B cell (primary cell): ENCODE measurements around the gene CCR1. TPM values are rescaled to one million over a fixed set of nuclear protein-coding genes. Genes with fewer than 3 reads are reported as not detected.

Experiments
- ATAC-seq: fragments of 200-7000 bp; cut with Tn5 transposase; one replicate; pipeline ENCODE4 v1.10.0; 2021; ENCODE audit warnings: low read depth, mild to moderate bottlenecking, moderate number of reproducible peaks, moderate library complexity
- CTCF ChIA-PET: fragments of 350-600 bp; sonication (Branson Sonifier 250); formaldehyde crosslinking; loops from one replicate; lab custom pipeline; 2021; ENCODE audit warnings: antibody characterized with exemption, inconsistent platforms; lab: Charles Lee
- POLR2A ChIA-PET: fragments of 350-600 bp; sonication (Branson Sonifier 250); formaldehyde crosslinking; loops from one replicate; lab custom pipeline; 2021; ENCODE audit warnings: antibody characterized with exemption; lab: Charles Lee
- DNase-seq: peaks from one replicate; pipeline ENCODE4 v3.0.0; 2013
- H2AFZ ChIP-seq: 2 replicates; pipeline ENCODE4 v1.6.1; 2012; ENCODE audit warnings: mild to moderate bottlenecking, low read depth, low read length; ENCODE audit not compliant: insufficient read depth, poor library complexity, severe bottlenecking
- H3K27ac ChIP-seq, 2 donors: 1 replicate in 1 of 2; 2 replicates in 1 of 2; pipeline ENCODE4 v1.5.1; 2012 to 2013; ENCODE audit warnings: low read length in 2 of 2, mild to moderate bottlenecking in 2 of 2, moderate library complexity in 1 of 2
- H3K27me3 ChIP-seq, 4 experiments: fragments of 200-600 bp in 1 of 4; sonication (generic) in 1 of 4; replicated peaks in 1 of 4; 1 replicate in 2 of 4; 2 replicates in 2 of 4; pipeline versions ENCODE4 v1.6.1 to v1.7.0; 2013 to 2016; ENCODE audit warnings: low read length in 3 of 4, mild to moderate bottlenecking in 2 of 4, mixed read lengths in 1 of 4, moderate library complexity in 1 of 4; ENCODE audit not compliant: insufficient read depth in 4 of 4, control insufficient read depth in 3 of 4; ENCODE audit errors: control extremely low read depth in 1 of 4
- H3K36me3 ChIP-seq, 2 experiments: replicated peaks in 1 of 2; 1 replicate in 1 of 2; 2 replicates in 1 of 2; pipeline versions ENCODE4 v1.6.1 to v1.7.1; 2013; ENCODE audit warnings: low read length in 1 of 2; ENCODE audit not compliant: insufficient read depth in 2 of 2, control insufficient read depth in 1 of 2; ENCODE audit errors: control extremely low read depth in 1 of 2, extremely low read depth in 1 of 2
- H3K4me1 ChIP-seq, 2 donors: fragments of 200-600 bp in 1 of 2; sonication (generic) in 1 of 2; 1 replicate in 1 of 2; 2 replicates in 1 of 2; pipeline versions ENCODE4 v1.5.1 to v1.6.1; 2013 to 2017; ENCODE audit warnings: low read length in 2 of 2; ENCODE audit not compliant: control insufficient read depth in 2 of 2, insufficient read depth in 2 of 2
- H3K4me2 ChIP-seq: replicated peaks from 2 replicates; pipeline ENCODE3; 2012; ENCODE audit warnings: mild to moderate bottlenecking, low read depth, low read length; ENCODE audit not compliant: poor library complexity, severe bottlenecking
- H3K4me3 ChIP-seq, 5 experiments: fragments of 200-600 bp in 1 of 5; sonication (generic) in 1 of 5; 1 replicate in 3 of 5; 2 replicates in 2 of 5; pipeline versions ENCODE4 v1.5.1 to v1.7.0; 2011 to 2016; ENCODE audit warnings: low read length in 4 of 5, mild to moderate bottlenecking in 4 of 5, low read depth in 2 of 5, control low read depth in 1 of 5, moderate library complexity in 1 of 5; ENCODE audit not compliant: insufficient read depth in 1 of 5; ENCODE audit errors: control extremely low read depth in 1 of 5, extremely low read depth in 1 of 5
- H3K79me2 ChIP-seq: fragments of 200-600 bp; sonication (generic); one replicate; pipeline ENCODE4 v1.6.0; 2016; ENCODE audit warnings: low read length; ENCODE audit not compliant: control insufficient read depth, insufficient read depth
- H3K9ac ChIP-seq: fragments of 200-600 bp; sonication (generic); 2 replicates; pipeline ENCODE4 v1.6.1; 2017; ENCODE audit warnings: mild to moderate bottlenecking, low read length, moderate library complexity
- H3K9me3 ChIP-seq, 3 donors: one replicate each; pipeline versions ENCODE4 v1.6.1 to v1.7.1; 2013; ENCODE audit warnings: low read length in 2 of 3; ENCODE audit not compliant: control insufficient read depth in 2 of 3, insufficient read depth in 1 of 3; ENCODE audit errors: control extremely low read depth in 1 of 3
- H4K20me1 ChIP-seq: 2 replicates; pipeline ENCODE4 v1.6.0; 2012; ENCODE audit warnings: mild to moderate bottlenecking, low read length; ENCODE audit not compliant: insufficient read depth, control insufficient read depth, poor library complexity, severe bottlenecking
- H3K27ac Mint-ChIP-seq: one replicate; pipeline ENCODE4 v1.8.0; 2021; ENCODE audit warnings: mixed read lengths
- H3K27me3 Mint-ChIP-seq: one replicate; pipeline ENCODE4 v1.8.0; 2021; ENCODE audit warnings: mixed read lengths
- H3K4me1 Mint-ChIP-seq: one replicate; pipeline ENCODE4 v1.8.0; 2021; ENCODE audit warnings: mixed read lengths
- H3K4me3 Mint-ChIP-seq: one replicate; pipeline ENCODE4 v1.8.0; 2021; ENCODE audit warnings: mixed read lengths
- H3K9me3 Mint-ChIP-seq: one replicate; pipeline ENCODE4 v1.8.0; 2022; ENCODE audit warnings: mixed read lengths; ENCODE audit not compliant: insufficient read depth
- EZH2 ChIP-seq: IDR thresholded peaks from 2 replicates; pipeline ENCODE4 v1.6.1; 2012; ENCODE audit warnings: borderline replicate concordance, low read depth, mild to moderate bottlenecking, moderate library complexity, low read length; ENCODE audit not compliant: insufficient read depth, poor library complexity, severe bottlenecking
- WGBS: methylation state at CpG from one replicate; pipeline ENCODE4 v1.1.5; 2013; ENCODE audit warnings: missing lambda C conversion rate; ENCODE audit not compliant: insufficient coverage; 5-methylcytosine and 5-hydroxymethylcytosine counted together
- intact Hi-C: fragments of 100-400 bp; cut with micrococcal nuclease; formaldehyde crosslinking; loops from one replicate; pipeline ENCODE4 v1.10.0; 2022
- polyA plus RNA-seq: library from polyadenylated mRNA; depleted of rRNA; stranded (reverse); fragments of >200 nt; gene quantifications from 2 replicates; pipeline ENCODE4 v1.2.3, GENCODE V29; 2012
- total RNA-seq, 2 donors: library from RNA; stranded (reverse); fragments of 120-200 nt in 1 of 2; gene quantifications; 1 replicate in 1 of 2; 2 replicates in 1 of 2; pipeline versions ENCODE4 v1.2.3 to v1.2.4, GENCODE V29; 2013 to 2022
- TF ChIP-seq, protein P1 (sequence below): fragments of 200-600 bp; IDR thresholded peaks from one replicate; pipeline ENCODE4 v1.8.0; 2022; ENCODE audit warnings: antibody characterized with exemption, mild to moderate bottlenecking

CCR1 gene
- total and polyA plus RNA-seq, 2 donors (not counting 1 experiment from before 2014, with no cell fraction given): 0.54 to 0.79 TPM

DNA sequence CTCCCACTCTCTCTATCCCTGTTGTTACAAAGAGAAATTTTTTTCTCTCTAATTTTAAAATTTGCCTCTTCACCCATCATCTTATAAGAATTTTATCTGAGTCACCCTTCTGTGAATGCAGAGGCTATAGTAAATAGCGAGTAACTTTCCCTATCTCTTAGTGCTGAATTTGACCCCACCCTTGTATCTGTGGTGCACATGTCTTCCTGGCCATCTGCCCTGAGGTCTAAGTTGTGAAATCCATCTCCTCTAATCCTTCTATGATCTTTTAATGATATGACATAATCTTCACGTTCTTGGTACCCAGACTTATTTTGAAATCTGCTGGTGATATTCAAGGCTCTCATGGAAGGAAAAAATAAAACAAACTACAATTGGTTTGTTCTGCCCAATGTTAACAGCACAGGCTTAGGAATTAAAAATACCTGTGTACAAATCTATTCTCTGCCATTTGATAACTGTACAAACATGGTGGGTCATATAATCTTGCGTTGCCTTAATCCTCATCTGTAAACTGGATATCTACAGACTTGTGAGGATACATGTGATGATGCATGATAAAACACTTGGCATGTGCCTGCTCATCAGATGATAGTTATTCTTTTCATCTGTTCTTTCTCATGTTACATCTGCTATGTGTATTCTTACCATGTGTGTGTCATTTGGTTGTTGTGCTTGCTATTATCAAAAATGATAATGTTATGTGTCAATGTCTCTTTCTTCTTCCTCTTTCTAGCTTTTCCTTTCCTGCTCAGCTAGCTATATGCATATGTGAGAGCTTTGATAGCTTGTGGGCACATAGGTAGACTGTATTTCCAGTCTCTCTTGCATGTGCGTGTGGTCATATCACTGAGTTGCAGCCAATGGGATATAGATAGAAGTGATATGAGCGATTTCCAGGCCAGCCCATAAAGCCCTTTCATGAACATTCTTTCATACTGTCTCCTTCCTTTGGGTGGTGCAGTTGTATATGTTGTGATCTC, 20.4 kb upstream of the CCR1 start:
- Mint-ChIP-seq H3K27me3 (no peaks in the 10 kb centered on the region), H3K4me1 (peaks cover 30% of the 10 kb centered on the region), H3K27ac (no peak overlapping the region), H3K9me3 (peaks cover 3% of the 10 kb centered on the region), H3K4me3 (no peak overlapping the region)
- ATAC-seq: no peak
- Histone ChIP-seq H3K79me2 (no peaks in the 10 kb centered on the region), H3K4me2 (no peak overlapping the region), H3K4me3 (no peak overlapping the region), H2AFZ (no peak overlapping the region), H3K27me3 (no peaks in the 10 kb centered on the region), H3K9me3 (no peaks in the 10 kb centered on the region), H3K4me1 (peaks cover 17 to 19% of the 10 kb centered on the region in 2 donors), H3K36me3 (no peaks in the 10 kb centered on the region), H4K20me1 (no peaks in the 10 kb centered on the region), H3K27ac (no peak overlapping the region), H3K9ac (no peak overlapping the region)
- no peak for DNase-seq
- intact Hi-C loops: no loop called here
- no CpG with 5 or more reads among the region's 5 CpGs for WGBS
- ChIA-PET POLR2A (no interaction called here), CTCF (no interaction called here)
- TF ChIP-seq, protein P1, sequence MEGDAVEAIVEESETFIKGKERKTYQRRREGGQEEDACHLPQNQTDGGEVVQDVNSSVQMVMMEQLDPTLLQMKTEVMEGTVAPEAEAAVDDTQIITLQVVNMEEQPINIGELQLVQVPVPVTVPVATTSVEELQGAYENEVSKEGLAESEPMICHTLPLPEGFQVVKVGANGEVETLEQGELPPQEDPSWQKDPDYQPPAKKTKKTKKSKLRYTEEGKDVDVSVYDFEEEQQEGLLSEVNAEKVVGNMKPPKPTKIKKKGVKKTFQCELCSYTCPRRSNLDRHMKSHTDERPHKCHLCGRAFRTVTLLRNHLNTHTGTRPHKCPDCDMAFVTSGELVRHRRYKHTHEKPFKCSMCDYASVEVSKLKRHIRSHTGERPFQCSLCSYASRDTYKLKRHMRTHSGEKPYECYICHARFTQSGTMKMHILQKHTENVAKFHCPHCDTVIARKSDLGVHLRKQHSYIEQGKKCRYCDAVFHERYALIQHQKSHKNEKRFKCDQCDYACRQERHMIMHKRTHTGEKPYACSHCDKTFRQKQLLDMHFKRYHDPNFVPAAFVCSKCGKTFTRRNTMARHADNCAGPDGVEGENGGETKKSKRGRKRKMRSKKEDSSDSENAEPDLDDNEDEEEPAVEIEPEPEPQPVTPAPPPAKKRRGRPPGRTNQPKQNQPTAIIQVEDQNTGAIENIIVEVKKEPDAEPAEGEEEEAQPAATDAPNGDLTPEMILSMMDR: no peak
- no peak for TF ChIP-seq EZH2
